HFFc6 (cell line): Measurements from ENCODE around the gene BCL2L13. TPM values are rescaled to one million over a fixed set of nuclear protein-coding genes. Genes with fewer than 3 reads are reported as not detected.

Experiments used
- DNase-seq: peaks from one replicate; pipeline ENCODE4 v3.0.0-alpha.2; 2018
- H3K27ac Mint-ChIP-seq: 2 replicates; pipeline ENCODE4 v1.8.0; 2020; ENCODE audit warnings: mild to moderate bottlenecking, mixed read lengths
- H3K27me3 Mint-ChIP-seq: 2 replicates; pipeline ENCODE4 v1.8.0; 2021; ENCODE audit warnings: mild to moderate bottlenecking, moderate library complexity, mixed read lengths; ENCODE audit not compliant: insufficient read depth
- H3K36me3 Mint-ChIP-seq: 2 replicates; pipeline ENCODE4 v1.8.0; 2021; ENCODE audit warnings: low read depth, mixed read lengths
- H3K4me1 Mint-ChIP-seq: 2 replicates; pipeline ENCODE4 v1.8.0; 2020; ENCODE audit warnings: low read depth, mixed read lengths
- H3K4me3 Mint-ChIP-seq: 2 replicates; pipeline ENCODE4 v1.8.0; 2020; ENCODE audit warnings: mild to moderate bottlenecking, moderate library complexity, mixed read lengths
- H3K9me3 Mint-ChIP-seq: 2 replicates; pipeline ENCODE4 v1.8.0; 2020; ENCODE audit warnings: mild to moderate bottlenecking, mixed read lengths
- CTCF ChIP-seq: fragments of 200-600 bp; sonication (generic); IDR thresholded peaks from 2 replicates; pipeline ENCODE4 v1.5.0; 2021; ENCODE audit warnings: antibody characterized with exemption, mild to moderate bottlenecking
- total RNA-seq, 6 experiments: library from RNA; stranded (reverse); fragmentation: NEBNext Ultra II Directional; extraction: Animal tissue kit (Norgen Biotek cat#: 25700); gene quantifications; 2 replicates in 1 of 6; 3 replicates in 5 of 6; pipeline ENCODE4 v1.2.3, GENCODE V29; 2021

The BCL2L13 gene
- total RNA-seq, 6 experiments from 2014 or later: 46.7 to 53.1 (median 49.7) TPM

GRCh38 chr22:17699696-17700340, 61.3 kb downstream of the BCL2L13 start:
- H3K4me3 Mint-ChIP-seq: no peak overlapping the region
- peaks cover 18% of the 10 kb centered on the region for H3K36me3 Mint-ChIP-seq
- H3K4me1 Mint-ChIP-seq: peaks cover 43% of the 10 kb centered on the region
- no peaks in the 10 kb centered on the region for H3K9me3 Mint-ChIP-seq
- peaks cover 2% of the 10 kb centered on the region; the same call in 1 of the 2 replicates for H3K27me3 Mint-ChIP-seq
- TF ChIP-seq CTCF: no peak
- no peak for DNase-seq
- no peak overlapping the region for H3K27ac Mint-ChIP-seq

GRCh38 chr22:17700778-17701177, 62.2 kb downstream of the BCL2L13 start:
- no peak for DNase-seq
- TF ChIP-seq CTCF: no peak
- Mint-ChIP-seq H3K9me3 (no peaks in the 10 kb centered on the region), H3K4me1 (peaks cover 48% of the 10 kb centered on the region), H3K27ac (peak overlapping the region; percentile 44), H3K36me3 (peaks cover 17% of the 10 kb centered on the region), H3K27me3 (peaks cover 2% of the 10 kb centered on the region; the same call in 1 of the 2 replicates), H3K4me3 (peak overlapping the region; percentile 24)

- no peak for TF ChIP-seq CTCF
- no peak for DNase-seq
- Mint-ChIP-seq H3K27ac (peak overlapping the region; percentile 52; the same call in 1 of the 2 replicates), H3K4me1 (peaks cover 63% of the 10 kb centered on the region), H3K4me3 (no peak overlapping the region), H3K9me3 (no peaks in the 10 kb centered on the region), H3K36me3 (peaks cover 17% of the 10 kb centered on the region), H3K27me3 (peaks cover 2% of the 10 kb centered on the region)
Measured at GRCh38 chr22:17703811-17704210, 65.3 kb downstream of the BCL2L13 start.

- H3K4me3 Mint-ChIP-seq: no peak overlapping the region
Measured at GRCh38 chr22:17705546-17705945, 67.0 kb downstream of the BCL2L13 start.

More at GRCh38 chr22:17705546-17705945, 67.0 kb downstream of the BCL2L13 start:
- Mint-ChIP-seq H3K27ac (peak overlapping the region; percentile 98), H3K4me1 (peaks cover 52% of the 10 kb centered on the region), H3K9me3 (no peaks in the 10 kb centered on the region), H3K36me3 (peaks cover 21% of the 10 kb centered on the region), H3K27me3 (peaks cover 2% of the 10 kb centered on the region)
- TF ChIP-seq CTCF: no peak
- DNase-seq: no peak
